Measurements from ENCODE around the gene FAM20B. TPM values are rescaled to one million over a fixed set of nuclear protein-coding genes. Genes with fewer than 3 reads are reported as not detected.
A peak's percentile ranks its signal among the peaks of the same experiment; 100 is the strongest.

FAM20B gene
- total and polyA plus RNA-seq, 2 of the 13 experiments (the other 11 are each of a cell fraction or from before 2014, with no cell fraction given), result 13.8 to 26.9 TPM

DNA sequence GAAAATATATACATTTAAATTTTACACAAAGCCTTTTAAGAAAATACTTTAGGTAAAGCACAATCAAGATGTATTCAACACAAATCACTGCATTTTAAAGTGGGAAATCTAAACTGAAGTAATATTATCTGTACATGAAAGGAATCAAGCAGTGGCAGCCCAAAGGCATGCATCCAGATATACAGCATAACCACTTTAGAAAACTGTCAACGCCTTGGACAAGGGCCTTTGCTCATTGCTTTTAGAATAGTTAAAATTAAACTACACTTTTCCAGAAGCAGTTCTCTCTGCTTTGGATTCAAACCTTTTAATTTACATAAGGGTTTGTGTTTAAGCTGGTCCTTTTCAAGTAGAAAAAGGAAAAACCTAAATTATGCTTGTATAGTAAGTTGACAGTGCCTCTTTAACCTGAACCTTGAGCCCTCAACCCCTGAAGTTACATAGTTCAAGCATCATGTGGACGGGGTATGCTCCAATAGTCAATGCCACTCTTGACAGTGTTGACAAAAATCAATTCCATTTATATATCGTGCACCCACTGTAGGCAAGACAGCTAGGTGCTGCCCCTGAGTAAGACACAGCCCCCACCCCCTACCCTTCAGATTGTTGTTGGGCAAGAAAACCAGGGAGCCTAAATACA is 79.0 kb downstream of the FAM20B start (continued):
- TF ChIP-seq, protein P1, sequence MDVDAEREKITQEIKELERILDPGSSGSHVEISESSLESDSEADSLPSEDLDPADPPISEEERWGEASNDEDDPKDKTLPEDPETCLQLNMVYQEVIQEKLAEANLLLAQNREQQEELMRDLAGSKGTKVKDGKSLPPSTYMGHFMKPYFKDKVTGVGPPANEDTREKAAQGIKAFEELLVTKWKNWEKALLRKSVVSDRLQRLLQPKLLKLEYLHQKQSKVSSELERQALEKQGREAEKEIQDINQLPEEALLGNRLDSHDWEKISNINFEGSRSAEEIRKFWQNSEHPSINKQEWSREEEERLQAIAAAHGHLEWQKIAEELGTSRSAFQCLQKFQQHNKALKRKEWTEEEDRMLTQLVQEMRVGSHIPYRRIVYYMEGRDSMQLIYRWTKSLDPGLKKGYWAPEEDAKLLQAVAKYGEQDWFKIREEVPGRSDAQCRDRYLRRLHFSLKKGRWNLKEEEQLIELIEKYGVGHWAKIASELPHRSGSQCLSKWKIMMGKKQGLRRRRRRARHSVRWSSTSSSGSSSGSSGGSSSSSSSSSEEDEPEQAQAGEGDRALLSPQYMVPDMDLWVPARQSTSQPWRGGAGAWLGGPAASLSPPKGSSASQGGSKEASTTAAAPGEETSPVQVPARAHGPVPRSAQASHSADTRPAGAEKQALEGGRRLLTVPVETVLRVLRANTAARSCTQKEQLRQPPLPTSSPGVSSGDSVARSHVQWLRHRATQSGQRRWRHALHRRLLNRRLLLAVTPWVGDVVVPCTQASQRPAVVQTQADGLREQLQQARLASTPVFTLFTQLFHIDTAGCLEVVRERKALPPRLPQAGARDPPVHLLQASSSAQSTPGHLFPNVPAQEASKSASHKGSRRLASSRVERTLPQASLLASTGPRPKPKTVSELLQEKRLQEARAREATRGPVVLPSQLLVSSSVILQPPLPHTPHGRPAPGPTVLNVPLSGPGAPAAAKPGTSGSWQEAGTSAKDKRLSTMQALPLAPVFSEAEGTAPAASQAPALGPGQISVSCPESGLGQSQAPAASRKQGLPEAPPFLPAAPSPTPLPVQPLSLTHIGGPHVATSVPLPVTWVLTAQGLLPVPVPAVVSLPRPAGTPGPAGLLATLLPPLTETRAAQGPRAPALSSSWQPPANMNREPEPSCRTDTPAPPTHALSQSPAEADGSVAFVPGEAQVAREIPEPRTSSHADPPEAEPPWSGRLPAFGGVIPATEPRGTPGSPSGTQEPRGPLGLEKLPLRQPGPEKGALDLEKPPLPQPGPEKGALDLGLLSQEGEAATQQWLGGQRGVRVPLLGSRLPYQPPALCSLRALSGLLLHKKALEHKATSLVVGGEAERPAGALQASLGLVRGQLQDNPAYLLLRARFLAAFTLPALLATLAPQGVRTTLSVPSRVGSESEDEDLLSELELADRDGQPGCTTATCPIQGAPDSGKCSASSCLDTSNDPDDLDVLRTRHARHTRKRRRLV (CRISPR knock-in tag; IDR thresholded peaks at IDR 0.05), result no peak
- TF ChIP-seq ZNF883 (CRISPR knock-in tag; IDR thresholded peaks at IDR 0.05; ENCODE audit: not compliant biosample characterization) (no peak), ARNTL (CRISPR knock-in tag; IDR thresholded peaks at IDR 0.05) (peak; percentile 62; the same call in 1 of the 2 replicates), ZNF616 (CRISPR knock-in tag; IDR thresholded peaks at IDR 0.05; ENCODE audit: low read depth) (no peak), DNMT3B (CRISPR knock-in tag; conservative IDR thresholded peaks at IDR 0.05) (no peak), NR3C1 (CRISPR knock-in tag; IDR thresholded peaks at IDR 0.05) (no peak), REXO4 (CRISPR knock-in tag; IDR thresholded peaks at IDR 0.05; ENCODE audit: borderline replicate concordance) (no peak), RBM39 (IDR thresholded peaks at IDR 0.05; ENCODE audit: low read depth, low read length, poor library complexity, severe bottlenecking) (no peak), TBX3 (IDR thresholded peaks at IDR 0.05; ENCODE audit: borderline replicate concordance) (no peak; the same call in 1 of the 2 replicates), ZNF891 (CRISPR knock-in tag; IDR thresholded peaks at IDR 0.05) (no peak), ZNF530 (CRISPR knock-in tag; IDR thresholded peaks at IDR 0.05; ENCODE audit: low read depth) (no peak), FOXA1 (IDR thresholded peaks at IDR 0.05) (no peak), FOXA1 (CRISPR knock-in tag; IDR thresholded peaks at IDR 0.05) (peak; percentile 76)
- TF ChIP-seq, protein P2, sequence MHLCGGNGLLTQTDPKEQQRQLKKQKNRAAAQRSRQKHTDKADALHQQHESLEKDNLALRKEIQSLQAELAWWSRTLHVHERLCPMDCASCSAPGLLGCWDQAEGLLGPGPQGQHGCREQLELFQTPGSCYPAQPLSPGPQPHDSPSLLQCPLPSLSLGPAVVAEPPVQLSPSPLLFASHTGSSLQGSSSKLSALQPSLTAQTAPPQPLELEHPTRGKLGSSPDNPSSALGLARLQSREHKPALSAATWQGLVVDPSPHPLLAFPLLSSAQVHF (CRISPR knock-in tag; IDR thresholded peaks at IDR 0.05), result no peak
- TF ChIP-seq, protein P3, sequence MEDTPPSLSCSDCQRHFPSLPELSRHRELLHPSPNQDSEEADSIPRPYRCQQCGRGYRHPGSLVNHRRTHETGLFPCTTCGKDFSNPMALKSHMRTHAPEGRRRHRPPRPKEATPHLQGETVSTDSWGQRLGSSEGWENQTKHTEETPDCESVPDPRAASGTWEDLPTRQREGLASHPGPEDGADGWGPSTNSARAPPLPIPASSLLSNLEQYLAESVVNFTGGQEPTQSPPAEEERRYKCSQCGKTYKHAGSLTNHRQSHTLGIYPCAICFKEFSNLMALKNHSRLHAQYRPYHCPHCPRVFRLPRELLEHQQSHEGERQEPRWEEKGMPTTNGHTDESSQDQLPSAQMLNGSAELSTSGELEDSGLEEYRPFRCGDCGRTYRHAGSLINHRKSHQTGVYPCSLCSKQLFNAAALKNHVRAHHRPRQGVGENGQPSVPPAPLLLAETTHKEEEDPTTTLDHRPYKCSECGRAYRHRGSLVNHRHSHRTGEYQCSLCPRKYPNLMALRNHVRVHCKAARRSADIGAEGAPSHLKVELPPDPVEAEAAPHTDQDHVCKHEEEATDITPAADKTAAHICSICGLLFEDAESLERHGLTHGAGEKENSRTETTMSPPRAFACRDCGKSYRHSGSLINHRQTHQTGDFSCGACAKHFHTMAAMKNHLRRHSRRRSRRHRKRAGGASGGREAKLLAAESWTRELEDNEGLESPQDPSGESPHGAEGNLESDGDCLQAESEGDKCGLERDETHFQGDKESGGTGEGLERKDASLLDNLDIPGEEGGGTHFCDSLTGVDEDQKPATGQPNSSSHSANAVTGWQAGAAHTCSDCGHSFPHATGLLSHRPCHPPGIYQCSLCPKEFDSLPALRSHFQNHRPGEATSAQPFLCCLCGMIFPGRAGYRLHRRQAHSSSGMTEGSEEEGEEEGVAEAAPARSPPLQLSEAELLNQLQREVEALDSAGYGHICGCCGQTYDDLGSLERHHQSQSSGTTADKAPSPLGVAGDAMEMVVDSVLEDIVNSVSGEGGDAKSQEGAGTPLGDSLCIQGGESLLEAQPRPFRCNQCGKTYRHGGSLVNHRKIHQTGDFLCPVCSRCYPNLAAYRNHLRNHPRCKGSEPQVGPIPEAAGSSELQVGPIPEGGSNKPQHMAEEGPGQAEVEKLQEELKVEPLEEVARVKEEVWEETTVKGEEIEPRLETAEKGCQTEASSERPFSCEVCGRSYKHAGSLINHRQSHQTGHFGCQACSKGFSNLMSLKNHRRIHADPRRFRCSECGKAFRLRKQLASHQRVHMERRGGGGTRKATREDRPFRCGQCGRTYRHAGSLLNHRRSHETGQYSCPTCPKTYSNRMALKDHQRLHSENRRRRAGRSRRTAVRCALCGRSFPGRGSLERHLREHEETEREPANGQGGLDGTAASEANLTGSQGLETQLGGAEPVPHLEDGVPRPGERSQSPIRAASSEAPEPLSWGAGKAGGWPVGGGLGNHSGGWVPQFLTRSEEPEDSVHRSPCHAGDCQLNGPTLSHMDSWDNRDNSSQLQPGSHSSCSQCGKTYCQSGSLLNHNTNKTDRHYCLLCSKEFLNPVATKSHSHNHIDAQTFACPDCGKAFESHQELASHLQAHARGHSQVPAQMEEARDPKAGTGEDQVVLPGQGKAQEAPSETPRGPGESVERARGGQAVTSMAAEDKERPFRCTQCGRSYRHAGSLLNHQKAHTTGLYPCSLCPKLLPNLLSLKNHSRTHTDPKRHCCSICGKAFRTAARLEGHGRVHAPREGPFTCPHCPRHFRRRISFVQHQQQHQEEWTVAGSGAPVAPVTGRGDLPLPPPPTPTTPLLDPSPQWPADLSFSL (CRISPR knock-in tag; IDR thresholded peaks at IDR 0.05), result no peak
- TF ChIP-seq, protein P4, sequence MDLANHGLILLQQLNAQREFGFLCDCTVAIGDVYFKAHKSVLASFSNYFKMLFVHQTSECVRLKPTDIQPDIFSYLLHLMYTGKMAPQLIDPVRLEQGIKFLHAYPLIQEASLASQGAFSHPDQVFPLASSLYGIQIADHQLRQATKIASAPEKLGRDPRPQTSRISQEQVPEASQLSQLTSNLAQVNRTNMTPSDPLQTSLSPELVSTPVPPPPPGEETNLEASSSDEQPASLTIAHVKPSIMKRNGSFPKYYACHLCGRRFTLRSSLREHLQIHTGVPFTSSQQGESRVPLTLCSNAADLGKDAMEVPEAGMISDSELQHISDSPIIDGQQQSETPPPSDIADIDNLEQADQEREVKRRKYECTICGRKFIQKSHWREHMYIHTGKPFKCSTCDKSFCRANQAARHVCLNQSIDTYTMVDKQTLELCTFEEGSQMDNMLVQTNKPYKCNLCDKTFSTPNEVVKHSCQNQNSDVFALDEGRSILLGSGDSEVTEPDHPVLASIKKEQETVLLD (CRISPR knock-in tag; IDR thresholded peaks at IDR 0.05; ENCODE audit: low read depth), result no peak
